GM12874 (cell line): ENCODE results near the gene CPT1C.
A peak's percentile ranks its signal among the peaks of the same experiment; 100 is the strongest.

Source experiments
- TF ChIP-seq, protein P1 (sequence below): IDR thresholded peaks from 2 replicates; pipeline ENCODE4 v1.5.1; 2011; ENCODE audit warnings: low read depth, mild to moderate bottlenecking, control low read depth, low read length, moderate library complexity; ENCODE audit not compliant: insufficient read depth

Gene CPT1C

DNA sequence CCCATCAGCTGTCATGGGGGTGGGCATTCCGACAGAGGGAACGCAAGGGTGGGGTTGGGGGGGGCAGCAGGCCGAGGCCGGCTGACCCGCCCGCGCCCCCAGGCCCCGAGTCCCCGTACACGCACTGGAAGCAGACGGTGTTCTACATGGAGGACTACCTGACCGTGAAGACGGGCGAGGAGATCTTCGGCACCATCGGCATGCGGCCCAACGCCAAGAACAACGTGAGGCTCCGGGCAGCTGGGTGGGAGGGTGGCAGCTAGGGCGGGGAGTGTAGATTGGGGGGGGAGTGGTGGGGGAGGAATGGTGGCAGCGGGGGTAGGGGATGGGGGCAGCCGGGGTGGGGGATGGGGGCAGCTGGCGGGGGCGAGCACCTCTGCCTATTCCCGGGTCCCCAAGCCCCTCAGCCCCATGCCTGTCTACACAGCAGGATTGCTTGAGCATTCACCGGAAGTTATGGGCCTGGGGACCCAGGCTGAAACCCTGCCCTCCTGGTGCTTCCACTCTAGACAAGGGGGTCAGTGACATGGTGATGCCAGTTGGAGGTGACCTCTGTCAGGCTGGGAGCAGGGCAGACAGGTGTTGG lies 4.3 kb upstream of the CPT1C start:
- TF ChIP-seq, protein P1, sequence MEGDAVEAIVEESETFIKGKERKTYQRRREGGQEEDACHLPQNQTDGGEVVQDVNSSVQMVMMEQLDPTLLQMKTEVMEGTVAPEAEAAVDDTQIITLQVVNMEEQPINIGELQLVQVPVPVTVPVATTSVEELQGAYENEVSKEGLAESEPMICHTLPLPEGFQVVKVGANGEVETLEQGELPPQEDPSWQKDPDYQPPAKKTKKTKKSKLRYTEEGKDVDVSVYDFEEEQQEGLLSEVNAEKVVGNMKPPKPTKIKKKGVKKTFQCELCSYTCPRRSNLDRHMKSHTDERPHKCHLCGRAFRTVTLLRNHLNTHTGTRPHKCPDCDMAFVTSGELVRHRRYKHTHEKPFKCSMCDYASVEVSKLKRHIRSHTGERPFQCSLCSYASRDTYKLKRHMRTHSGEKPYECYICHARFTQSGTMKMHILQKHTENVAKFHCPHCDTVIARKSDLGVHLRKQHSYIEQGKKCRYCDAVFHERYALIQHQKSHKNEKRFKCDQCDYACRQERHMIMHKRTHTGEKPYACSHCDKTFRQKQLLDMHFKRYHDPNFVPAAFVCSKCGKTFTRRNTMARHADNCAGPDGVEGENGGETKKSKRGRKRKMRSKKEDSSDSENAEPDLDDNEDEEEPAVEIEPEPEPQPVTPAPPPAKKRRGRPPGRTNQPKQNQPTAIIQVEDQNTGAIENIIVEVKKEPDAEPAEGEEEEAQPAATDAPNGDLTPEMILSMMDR = no peak

DNA sequence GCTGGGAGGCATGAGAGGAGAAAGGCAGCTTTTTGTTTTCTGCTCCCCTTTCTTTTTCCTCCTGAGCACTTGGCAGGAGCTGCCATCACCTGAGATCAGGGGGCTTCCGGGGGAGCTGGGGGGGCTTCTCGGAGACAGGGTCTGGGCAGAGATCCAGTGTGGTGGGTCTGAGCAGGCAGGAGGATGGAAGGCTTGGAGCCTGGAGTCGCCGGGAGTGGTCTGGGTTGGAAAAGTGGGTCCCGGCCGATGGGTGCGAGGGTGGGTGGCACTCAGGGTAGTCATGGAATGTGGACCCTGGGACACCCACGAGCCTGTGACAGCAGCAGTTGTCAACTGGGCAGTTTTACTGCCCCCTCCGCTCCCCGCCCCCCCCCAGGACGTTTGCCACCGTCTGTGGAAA lies 3.8 kb upstream of the CPT1C start:
- TF ChIP-seq, protein P1 = no peak

DNA sequence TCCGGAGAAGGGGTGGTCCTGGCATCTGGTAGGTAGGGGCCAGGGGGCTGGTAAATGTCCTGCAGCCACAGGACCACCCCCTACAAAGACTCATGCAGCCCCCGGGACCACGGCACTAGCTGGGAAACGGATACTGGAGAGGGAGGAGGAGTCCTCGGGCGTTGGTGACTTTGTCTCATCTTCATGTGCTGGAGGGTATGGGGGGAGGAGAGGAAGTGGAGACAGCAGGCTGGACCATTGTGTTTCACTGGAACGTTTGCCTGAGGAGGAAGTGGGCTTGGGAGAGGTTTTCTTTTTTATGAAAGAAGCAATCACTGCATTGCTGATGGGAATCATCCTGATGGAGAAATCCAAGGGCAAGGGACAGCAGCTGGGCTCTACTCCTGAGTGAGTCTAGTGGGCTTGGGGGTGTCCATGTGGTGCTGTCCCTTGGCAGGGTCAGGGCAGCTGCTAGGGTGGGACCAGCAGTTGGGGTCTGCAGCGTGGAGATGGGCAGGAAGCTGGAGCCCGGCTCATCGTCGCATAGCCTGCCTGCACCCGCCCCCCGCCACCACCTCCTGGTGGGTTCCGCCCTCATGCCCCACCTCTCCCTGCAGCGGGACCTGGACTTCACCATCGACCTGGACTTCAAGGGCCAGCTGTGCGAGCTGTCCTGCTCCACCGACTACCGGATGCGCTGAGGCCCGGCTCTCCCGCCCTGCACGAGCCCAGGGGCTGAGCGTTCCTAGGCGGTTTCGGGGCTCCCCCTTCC lies 3.2 kb upstream of the CPT1C start:
- TF ChIP-seq, protein P1 = no peak

DNA sequence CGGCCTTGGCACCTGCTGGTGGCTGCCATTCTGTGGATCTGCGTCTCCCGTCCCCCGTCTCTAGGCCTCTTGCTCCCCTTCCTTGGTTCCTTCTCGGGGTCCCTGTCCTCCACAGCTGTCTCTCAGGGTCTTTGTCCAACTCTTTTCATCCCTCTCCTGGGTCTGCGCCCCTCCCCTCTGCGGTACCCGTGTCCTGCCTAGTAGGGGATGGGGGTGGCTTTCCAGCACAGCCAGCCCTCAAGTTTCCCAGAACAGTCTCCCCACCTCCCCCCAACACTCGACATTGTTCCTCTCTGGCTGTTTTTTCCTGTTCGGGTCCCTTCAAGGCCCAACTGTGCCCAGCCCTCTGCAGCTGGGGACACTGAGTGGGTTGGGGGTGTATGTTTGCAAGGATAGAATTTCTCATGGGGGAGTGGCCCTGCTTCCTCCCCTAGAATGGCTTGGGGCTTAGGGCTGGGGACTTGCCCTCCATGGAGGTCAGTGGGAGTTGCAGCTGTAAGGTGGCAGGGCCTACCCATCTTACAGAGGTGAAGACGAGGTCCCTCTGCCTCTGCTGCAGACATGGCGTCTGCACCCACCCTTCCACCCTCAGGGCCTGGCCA lies 2.3 kb upstream of the CPT1C start:
- TF ChIP-seq, protein P1 = no peak

DNA sequence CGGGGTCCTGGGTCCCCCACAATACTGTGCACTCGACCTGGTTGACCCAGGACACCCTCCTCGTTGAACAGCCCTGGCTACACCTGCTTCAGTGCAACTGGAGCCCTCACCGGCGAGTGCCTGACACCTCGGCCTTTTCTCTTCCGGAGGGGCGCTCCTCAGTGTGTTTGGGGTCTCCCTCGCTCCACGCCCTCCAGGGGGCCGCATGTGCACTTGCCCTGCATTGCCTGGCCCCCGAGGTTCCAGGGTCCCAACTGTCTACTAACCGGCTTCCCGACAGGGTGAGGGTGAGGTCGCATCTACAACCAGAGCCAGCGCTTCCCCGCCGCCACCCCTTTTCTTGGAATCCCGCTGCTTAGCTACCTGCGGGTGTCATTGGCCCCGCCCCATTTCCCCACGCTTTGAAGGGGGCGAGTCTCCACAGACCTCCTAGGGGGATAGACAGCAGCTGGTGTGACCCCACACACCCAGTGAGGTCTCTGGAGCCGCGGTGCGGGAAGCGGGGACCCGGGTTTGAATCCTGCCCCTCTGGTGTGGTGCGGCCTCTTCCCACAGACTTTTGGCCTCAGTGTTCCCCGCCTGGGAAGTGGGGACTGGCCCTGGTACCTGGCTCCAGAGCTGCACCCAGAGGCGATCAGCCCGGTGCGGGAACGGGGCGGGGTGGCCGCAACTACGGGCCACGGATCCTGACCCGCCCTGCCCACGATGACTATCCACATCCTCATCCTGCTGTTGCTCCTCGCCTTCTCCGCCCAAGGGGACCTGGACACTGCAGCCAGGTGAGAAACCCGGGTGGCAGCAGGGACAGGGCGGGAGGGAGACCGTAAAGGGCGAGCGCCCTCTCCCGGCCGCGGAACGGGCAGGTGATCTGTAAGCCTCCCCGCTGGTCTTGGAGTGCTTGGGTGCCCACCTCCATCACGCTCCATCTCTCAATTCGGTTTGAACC lies 1.5 kb upstream of the CPT1C start, which contains the start of gene ADM5:
Gene ADM5, plus strand, starts transcription at position 462 of the 946 bp plus-strand sequence. Its CDS starts 244 bp downstream, at position 706.
- TF ChIP-seq, protein P1 = peak; percentile 78

DNA sequence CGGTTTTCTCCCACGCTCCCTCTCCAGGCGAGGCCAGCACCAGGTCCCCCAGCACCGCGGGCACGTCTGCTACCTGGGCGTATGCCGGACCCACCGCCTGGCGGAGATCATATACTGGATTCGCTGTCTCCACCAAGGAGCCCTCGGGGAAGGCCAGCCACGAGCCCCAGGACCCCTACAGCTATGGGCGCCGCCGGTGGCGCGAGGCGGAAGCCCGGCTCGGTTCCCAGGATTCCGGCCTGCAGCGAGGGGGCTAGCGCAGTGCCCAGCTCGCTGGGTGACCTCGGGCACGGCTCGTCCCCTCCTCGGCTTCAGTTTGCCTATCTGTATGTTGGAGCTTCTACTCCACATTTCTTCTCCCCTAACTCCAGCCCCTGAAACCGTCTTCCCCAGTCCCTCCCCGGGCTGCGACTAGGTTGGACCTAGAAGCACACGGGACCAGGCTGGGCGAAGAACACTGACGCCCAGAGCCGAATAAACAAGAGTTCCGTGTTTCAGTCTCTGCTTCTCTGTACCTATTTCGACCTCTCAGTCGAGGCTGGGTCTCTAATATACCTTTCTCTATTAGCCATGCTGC lies 749 bp upstream of the CPT1C start:
- TF ChIP-seq, protein P1 = no peak
